GM12878 (cell line): Measurements from ENCODE around the gene FKTN. TPM values are rescaled to one million over a fixed set of nuclear protein-coding genes. Genes with fewer than 3 reads are reported as not detected.
A peak's percentile ranks its signal among the peaks of the same experiment; 100 is the strongest.

Experiments
- ATAC-seq: fragments of 200-7000 bp; cut with Tn5 transposase; 3 replicates; pipeline ENCODE4 v1.9.1; 2020; ENCODE audit warnings: mild to moderate bottlenecking, moderate library complexity
- BruUV-seq: library from RNA; stranded (reverse); fragments of 400-500 nt; replicated peaks from 2 replicates; lab custom pipeline; 2021; lab: Mats Ljungman, UMichigan
- CTCF ChIA-PET: fragments of 300-600 bp; sonication (Branson Sonifier 250); formaldehyde crosslinking; extraction: SDS; loops from one replicate; lab custom pipeline; 2021; ENCODE audit warnings: inconsistent platforms; lab: Yijun Ruan, JAX
- POLR2A ChIA-PET: fragments of 350-600 bp; formaldehyde crosslinking; extraction: SDS; loops from one replicate; lab custom pipeline; 2021; ENCODE audit warnings: inconsistent platforms; lab: Charles Lee
- RAD21 ChIA-PET: fragments of 300-600 bp; sonication (Branson Sonifier 250); formaldehyde crosslinking; loops from one replicate; lab custom pipeline; 2023; ENCODE audit warnings: antibody characterized with exemption; ENCODE audit not compliant: unreplicated experiment; lab: Charles Lee
- SMC1A ChIA-PET: fragments of 300-600 bp; sonication (Branson Sonifier 250); formaldehyde crosslinking; loops from one replicate; lab custom pipeline; 2023; ENCODE audit not compliant: unreplicated experiment, uncharacterized antibody; lab: Charles Lee
- DNase-seq: peaks from one replicate; pipeline ENCODE4 v3.0.0-alpha.2; 2011; ENCODE audit warnings: low read depth, low spot score
- FAIRE-seq: peaks from 3 replicates; lab custom pipeline; 2011; peaks lifted over from hg19 to GRCh38; lab: Jason Lieb, UNC
- H2AFZ ChIP-seq: 2 replicates; pipeline ENCODE4 v1.6.0; 2011; ENCODE audit warnings: low read depth, low read length, control low read depth; ENCODE audit not compliant: control insufficient read depth
- H3K27ac ChIP-seq: 2 replicates; pipeline ENCODE4 v1.5.1; 2011; ENCODE audit warnings: control low read depth; ENCODE audit not compliant: control insufficient read depth, insufficient read depth
- H3K27me3 ChIP-seq, 2 experiments: replicated peaks in 1 of 2; 2 replicates each; pipeline versions ENCODE4 v1.6.0 to v1.6.1; 2011; ENCODE audit warnings: low read length in 1 of 2; ENCODE audit not compliant: control insufficient read depth in 2 of 2, insufficient read depth in 2 of 2
- H3K36me3 ChIP-seq, 2 experiments: 2 replicates each; pipeline ENCODE4 v1.5.1; 2011; ENCODE audit warnings: low read length in 1 of 2; ENCODE audit not compliant: control insufficient read depth in 2 of 2, insufficient read depth in 2 of 2
- H3K4me1 ChIP-seq: 2 replicates; pipeline ENCODE4 v1.6.1; 2011; ENCODE audit warnings: mild to moderate bottlenecking, low read length, moderate library complexity, mixed read lengths; ENCODE audit not compliant: control insufficient read depth, insufficient read depth
- H3K4me2 ChIP-seq: 2 replicates; pipeline ENCODE4 v1.6.0; 2011; ENCODE audit warnings: control low read depth; ENCODE audit not compliant: control insufficient read depth, insufficient read depth
- H3K4me3 ChIP-seq: fragments of 200-600 bp; sonication (generic); 2 replicates; pipeline ENCODE4 v1.5.1; 2016
- H3K79me2 ChIP-seq: 2 replicates; pipeline ENCODE4 v1.6.0; 2011; ENCODE audit warnings: low read length; ENCODE audit not compliant: control insufficient read depth, insufficient read depth
- H3K9ac ChIP-seq: 2 replicates; pipeline ENCODE4 v1.8.0; 2011; ENCODE audit warnings: low read length, control low read depth, mixed read lengths; ENCODE audit not compliant: control insufficient read depth, insufficient read depth
- H3K9me3 ChIP-seq: replicated peaks from 3 replicates; pipeline ENCODE4 v1.5.1; 2011; ENCODE audit warnings: mild to moderate bottlenecking, low read length; ENCODE audit not compliant: control insufficient read depth, insufficient read depth
- H4K20me1 ChIP-seq: 2 replicates; pipeline ENCODE4 v1.6.0; 2011; ENCODE audit not compliant: control insufficient read depth, insufficient read depth
- BMI1 ChIP-seq: fragments of 450-650 bp; IDR thresholded peaks from 2 replicates; pipeline ENCODE4 v1.6.1; 2016; ENCODE audit warnings: mild to moderate bottlenecking, moderate library complexity, borderline replicate concordance
- IKZF2 ChIP-seq, 2 experiments: fragments of 450-650 bp; IDR thresholded peaks; 2 replicates each; pipeline ENCODE4 v1.6.1; 2017; ENCODE audit warnings: mild to moderate bottlenecking in 2 of 2, moderate library complexity in 2 of 2
- KDM1A ChIP-seq: fragments of 200-600 bp; sonication (generic); IDR thresholded peaks from 2 replicates; pipeline ENCODE4 v1.6.1; 2016; ENCODE audit warnings: borderline replicate concordance
- KLF5 ChIP-seq: fragments of 450-650 bp; IDR thresholded peaks from 2 replicates; pipeline ENCODE4 v1.6.1; 2014; ENCODE audit warnings: mild to moderate bottlenecking; ENCODE audit not compliant: partially characterized antibody
- MYB ChIP-seq: fragments of 150-350 bp; IDR thresholded peaks from 2 replicates; pipeline ENCODE4 v1.6.1; 2014; ENCODE audit warnings: mild to moderate bottlenecking, low read depth, low read length, borderline replicate concordance
- NFXL1 ChIP-seq: fragments of 450-650 bp; IDR thresholded peaks from 2 replicates; pipeline ENCODE4 v1.6.1; 2017; ENCODE audit warnings: antibody characterized with exemption, mild to moderate bottlenecking, borderline replicate concordance
- NR2F1 ChIP-seq: fragments of 450-650 bp; conservative IDR thresholded peaks from 2 replicates; pipeline ENCODE4 v1.6.1; 2017; ENCODE audit warnings: mild to moderate bottlenecking
- NRF1 ChIP-seq: conservative IDR thresholded peaks from 2 replicates; pipeline ENCODE4 v1.6.1; 2011; ENCODE audit warnings: mild to moderate bottlenecking, low read depth, low read length, improper control_type of control experiment
- RAD21 ChIP-seq: IDR thresholded peaks from 2 replicates; pipeline ENCODE4 v1.6.1; 2011; ENCODE audit warnings: mild to moderate bottlenecking, low read depth, low read length, moderate library complexity; ENCODE audit not compliant: insufficient read depth
- SMARCA5 ChIP-seq: fragments of 450-650 bp; IDR thresholded peaks from 2 replicates; pipeline ENCODE4 v1.6.1; 2017; ENCODE audit warnings: mild to moderate bottlenecking
- SUZ12 ChIP-seq: fragments of 200-600 bp; sonication (generic); IDR thresholded peaks from one replicate; pipeline ENCODE4 v1.6.1; 2018; ENCODE audit warnings: antibody characterized with exemption, mild to moderate bottlenecking; ENCODE audit not compliant: unreplicated experiment
- TARDBP ChIP-seq: IDR thresholded peaks from 2 replicates; pipeline ENCODE4 v1.6.1; 2016; ENCODE audit warnings: borderline replicate concordance
- WGBS: methylation state at CpG from one replicate; pipeline ENCODE4 v1.1.6; 2016; ENCODE audit warnings: low lambda C conversion rate; ENCODE audit not compliant: insufficient replicate concordance, insufficient coverage; ENCODE audit errors: missing lambda C conversion rate; 5-methylcytosine and 5-hydroxymethylcytosine counted together
- in situ Hi-C: fragments of 300-500 bp; cut with MboI; formaldehyde crosslinking; loops from 9 replicates; pipeline ENCODE4 v1.14.3; 2018; ENCODE audit warnings: mixed read lengths
- intact Hi-C: fragments of 100-400 bp; cut with micrococcal nuclease; formaldehyde crosslinking; loops from one replicate; pipeline ENCODE4 v1.14.2; 2022; ENCODE audit not compliant: unreplicated experiment
- polyA plus RNA-seq, 11 experiments: library from polyadenylated mRNA; depleted of rRNA in 4 of 11; unstranded in 6 of 11; stranded (reverse) in 5 of 11; fragments of >200 nt; fragmentation: Nextera tagmentation in 4 of 11; fragmentation: Illumina TruSeq in 1 of 11; extraction: Ambion mirVana in 4 of 11; extraction: Trizol in 1 of 11; gene quantifications; 1 replicate in 1 of 11; 2 replicates in 10 of 11; pipeline versions ENCODE4 v1.2.1 to v1.2.3, GENCODE V29; 2011 to 2016; ENCODE audit warnings: inconsistent platforms in 2 of 11, missing spikeins in 2 of 11, low read depth in 1 of 11
- total RNA-seq, 4 experiments: library from RNA; depleted of rRNA in 3 of 4; stranded (reverse); fragments of >200 nt in 3 of 4; fragmentation: Illumina TruSeq in 1 of 4; extraction: Trizol in 1 of 4; gene quantifications; 2 replicates each; pipeline versions ENCODE4 v1.2.1 to v1.2.3, GENCODE V29; 2013 to 2021
- TF ChIP-seq, protein P1 (sequence below), 3 experiments: IDR thresholded peaks in 2 of 3; conservative IDR thresholded peaks in 1 of 3; 2 replicates each; pipeline ENCODE4 v1.5.1; 2011; ENCODE audit warnings: low read depth in 3 of 3, low read length in 3 of 3, mild to moderate bottlenecking in 3 of 3, control low read depth in 2 of 3, moderate library complexity in 2 of 3, inconsistent platforms in 1 of 3, mixed read lengths in 1 of 3; ENCODE audit not compliant: control insufficient read depth in 2 of 3, insufficient read depth in 1 of 3; ENCODE audit errors: extremely low read depth in 1 of 3

FKTN gene
- total and polyA plus RNA-seq, 10 of the 15 experiments (the other 5 are each of a cell fraction or from before 2014, with no cell fraction given): 3.6 to 15.9 (median 10.6) TPM

DNA sequence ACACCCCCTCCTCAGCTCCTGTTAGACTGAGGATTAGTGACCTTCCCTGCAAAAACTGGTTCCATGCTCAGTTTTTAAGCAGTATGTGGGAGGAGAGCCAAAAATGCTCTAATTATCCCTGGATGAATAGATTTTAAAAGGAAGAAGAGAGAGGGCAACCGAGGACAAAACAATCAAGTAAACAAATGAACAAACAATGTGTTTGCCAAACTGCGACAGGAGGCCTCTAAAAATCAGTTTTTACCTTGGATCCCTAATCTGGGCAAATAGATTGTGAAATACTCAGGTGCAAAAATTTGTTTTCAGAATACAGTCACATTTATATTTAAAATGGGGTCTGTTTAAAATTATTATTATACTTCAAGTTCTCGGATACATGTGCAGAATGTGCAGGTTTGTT, 112.8 kb downstream of the FKTN start:
- Histone ChIP-seq H3K4me3 (no peak overlapping the region), H3K9ac (no peak overlapping the region), H3K9me3 (peaks cover 1% of the 10 kb centered on the region; the same call in 2 of the 3 replicates), H3K27me3 (no peaks in the 10 kb centered on the region), H3K27ac (no peak overlapping the region), H3K4me1 (peaks cover 4% of the 10 kb centered on the region; the same call in 1 of the 2 replicates), H3K36me3 (no peaks in the 10 kb centered on the region), H3K79me2 (no peaks in the 10 kb centered on the region), H3K4me2 (no peak overlapping the region), H4K20me1 (no peaks in the 10 kb centered on the region), H2AFZ (no peak overlapping the region; the same call in 1 of the 2 replicates)
- intact Hi-C loops: no loop called here
- ChIA-PET RAD21 (no interaction called here), SMC1A (no interaction called here), CTCF (no interaction called here), POLR2A (no interaction called here)
- 82% methylated on average over 3 of the region's 3 CpGs for WGBS
- ATAC-seq (no peak), FAIRE-seq (no peak), DNase-seq (no peak)
- no TSS peak for BruUV-seq
- in situ Hi-C loops: no loop called here
- no peak for TF ChIP-seq BMI1
- no peak for TF ChIP-seq KLF5
- TF ChIP-seq RAD21: no peak
- TF ChIP-seq NRF1: no peak
- no peak for TF ChIP-seq SMARCA5
- no peak for TF ChIP-seq NR2F1
- TF ChIP-seq NFXL1: no peak
- no peak for TF ChIP-seq MYB

DNA sequence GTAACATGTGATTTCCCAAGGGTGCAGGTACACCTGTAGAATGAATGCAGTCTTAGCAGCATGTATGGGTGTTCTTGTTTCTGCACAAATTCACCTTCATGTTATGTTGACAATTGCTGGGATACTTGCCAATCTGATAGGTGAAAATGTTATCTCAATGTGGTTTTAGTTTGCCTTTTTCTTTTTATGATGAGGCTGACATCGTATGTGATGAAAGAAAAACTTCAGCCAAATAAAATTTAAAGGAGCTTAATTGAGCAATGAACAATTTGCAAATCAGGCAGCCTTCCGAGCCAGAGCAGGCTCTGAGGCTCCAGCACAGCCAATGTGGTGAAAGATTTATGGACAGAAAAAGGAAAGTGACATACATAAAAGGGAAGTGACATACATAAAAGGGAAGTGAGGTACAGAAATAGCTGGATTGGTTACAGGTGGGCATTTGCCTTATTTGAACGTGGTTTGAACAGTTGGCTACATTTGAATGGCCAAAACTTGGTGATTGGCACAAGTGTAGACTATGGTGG, 114.8 kb downstream of the FKTN start:
- Histone ChIP-seq H3K4me2 (peak overlapping the region; percentile 41; the same call in 1 of the 2 replicates), H3K9ac (no peak overlapping the region), H3K9me3 (peaks cover 1% of the 10 kb centered on the region; the same call in 2 of the 3 replicates), H3K4me1 (peaks cover 4% of the 10 kb centered on the region; the same call in 1 of the 2 replicates), H4K20me1 (no peaks in the 10 kb centered on the region), H3K79me2 (no peaks in the 10 kb centered on the region), H3K27me3 (no peaks in the 10 kb centered on the region), H3K27ac (no peak overlapping the region), H2AFZ (peak overlapping the region; percentile 67), H3K4me3 (no peak overlapping the region), H3K36me3 (no peaks in the 10 kb centered on the region)
- intact Hi-C loops (no loop called here), in situ Hi-C loops (no loop called here)
- 17% methylated on average over 3 of the region's 3 CpGs for WGBS
- no TSS peak for BruUV-seq
- FAIRE-seq (peak; percentile 88), ATAC-seq (peak; percentile 57), DNase-seq (no peak)
- POLR2A ChIA-PET: no interaction called here
- RAD21 ChIA-PET: interaction anchor here (0.9 kb wide), 1 partner anchor 35 kb away, joined by 3 read pairs; no protein-coding TSS in a partner anchor
- CTCF ChIA-PET: no interaction called here
- SMC1A ChIA-PET: interaction anchor here (1.0 to 1.5 kb wide), 3 partner anchors 9 to 35 kb away, joined by 4 to 5 read pairs (median 4); no protein-coding TSS in a partner anchor
- TF ChIP-seq, protein P1, sequence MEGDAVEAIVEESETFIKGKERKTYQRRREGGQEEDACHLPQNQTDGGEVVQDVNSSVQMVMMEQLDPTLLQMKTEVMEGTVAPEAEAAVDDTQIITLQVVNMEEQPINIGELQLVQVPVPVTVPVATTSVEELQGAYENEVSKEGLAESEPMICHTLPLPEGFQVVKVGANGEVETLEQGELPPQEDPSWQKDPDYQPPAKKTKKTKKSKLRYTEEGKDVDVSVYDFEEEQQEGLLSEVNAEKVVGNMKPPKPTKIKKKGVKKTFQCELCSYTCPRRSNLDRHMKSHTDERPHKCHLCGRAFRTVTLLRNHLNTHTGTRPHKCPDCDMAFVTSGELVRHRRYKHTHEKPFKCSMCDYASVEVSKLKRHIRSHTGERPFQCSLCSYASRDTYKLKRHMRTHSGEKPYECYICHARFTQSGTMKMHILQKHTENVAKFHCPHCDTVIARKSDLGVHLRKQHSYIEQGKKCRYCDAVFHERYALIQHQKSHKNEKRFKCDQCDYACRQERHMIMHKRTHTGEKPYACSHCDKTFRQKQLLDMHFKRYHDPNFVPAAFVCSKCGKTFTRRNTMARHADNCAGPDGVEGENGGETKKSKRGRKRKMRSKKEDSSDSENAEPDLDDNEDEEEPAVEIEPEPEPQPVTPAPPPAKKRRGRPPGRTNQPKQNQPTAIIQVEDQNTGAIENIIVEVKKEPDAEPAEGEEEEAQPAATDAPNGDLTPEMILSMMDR (IDR thresholded peaks at IDR 0.05 in 2 of 3, conservative IDR thresholded peaks at IDR 0.05 in 1 of 3; ENCODE audit: control insufficient read depth in 2 of 3, extremely low read depth in 1 of 3, insufficient read depth in 1 of 3, low read depth in 3 of 3, low read length in 3 of 3): no peak
- no peak for TF ChIP-seq IKZF2 (IDR thresholded peaks at IDR 0.05)
- no peak for TF ChIP-seq KDM1A
- TF ChIP-seq SUZ12: no peak
- no peak for TF ChIP-seq TARDBP
